ENCODE results near the gene ASZ1. TPM values are rescaled to one million over a fixed set of nuclear protein-coding genes. Genes with fewer than 3 reads are reported as not detected.

ASZ1 gene
- total and polyA plus RNA-seq, 2 donors (not counting 1 experiment from before 2014, with no cell fraction given), result not detected

DNA sequence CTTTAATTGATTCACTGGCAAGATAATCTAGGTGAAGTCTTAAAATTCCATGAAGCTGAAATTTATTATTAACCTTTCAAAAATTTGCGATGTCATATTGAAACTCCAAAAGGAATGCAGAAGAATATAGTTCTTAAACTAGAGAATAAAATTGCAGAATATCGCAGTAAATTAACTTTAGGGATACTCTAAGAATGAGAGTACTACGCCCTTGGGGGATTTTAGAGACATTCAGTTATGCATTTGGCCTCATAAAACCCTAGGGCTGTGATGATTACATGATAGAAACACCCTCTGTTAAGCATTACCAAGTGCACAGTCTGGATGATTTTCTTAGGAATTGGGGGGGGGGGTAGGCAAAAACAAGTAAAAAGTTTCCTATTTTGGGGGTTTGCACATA, 108.1 kb downstream of the ASZ1 start:
- TF ChIP-seq EZH2 (IDR thresholded peaks at IDR 0.05; ENCODE audit: borderline replicate concordance, insufficient read depth, low read depth, low read length, poor library complexity, severe bottlenecking), result no peak
- TF ChIP-seq, protein P1, sequence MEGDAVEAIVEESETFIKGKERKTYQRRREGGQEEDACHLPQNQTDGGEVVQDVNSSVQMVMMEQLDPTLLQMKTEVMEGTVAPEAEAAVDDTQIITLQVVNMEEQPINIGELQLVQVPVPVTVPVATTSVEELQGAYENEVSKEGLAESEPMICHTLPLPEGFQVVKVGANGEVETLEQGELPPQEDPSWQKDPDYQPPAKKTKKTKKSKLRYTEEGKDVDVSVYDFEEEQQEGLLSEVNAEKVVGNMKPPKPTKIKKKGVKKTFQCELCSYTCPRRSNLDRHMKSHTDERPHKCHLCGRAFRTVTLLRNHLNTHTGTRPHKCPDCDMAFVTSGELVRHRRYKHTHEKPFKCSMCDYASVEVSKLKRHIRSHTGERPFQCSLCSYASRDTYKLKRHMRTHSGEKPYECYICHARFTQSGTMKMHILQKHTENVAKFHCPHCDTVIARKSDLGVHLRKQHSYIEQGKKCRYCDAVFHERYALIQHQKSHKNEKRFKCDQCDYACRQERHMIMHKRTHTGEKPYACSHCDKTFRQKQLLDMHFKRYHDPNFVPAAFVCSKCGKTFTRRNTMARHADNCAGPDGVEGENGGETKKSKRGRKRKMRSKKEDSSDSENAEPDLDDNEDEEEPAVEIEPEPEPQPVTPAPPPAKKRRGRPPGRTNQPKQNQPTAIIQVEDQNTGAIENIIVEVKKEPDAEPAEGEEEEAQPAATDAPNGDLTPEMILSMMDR (IDR thresholded peaks at IDR 0.05), result no peak
- Mint-ChIP-seq H3K4me3 (no peak overlapping the region), H3K4me1 (peaks cover 2% of the 10 kb centered on the region), H3K27me3 (peaks cover 47% of the 10 kb centered on the region), H3K27ac (no peak overlapping the region), H3K9me3 (ENCODE audit: insufficient read depth) (peaks cover 2% of the 10 kb centered on the region)
- intact Hi-C loops (cut with micrococcal nuclease), result no loop called here
- H4K20me1 ChIP-seq (ENCODE audit: control insufficient read depth, insufficient read depth, low read length, poor library complexity, severe bottlenecking), result no peaks in the 10 kb centered on the region
- H3K27ac ChIP-seq (ENCODE audit: low read length in 2 of 2), result no peak overlapping the region
- H3K79me2 ChIP-seq (ENCODE audit: control insufficient read depth, insufficient read depth, low read length), result no peaks in the 10 kb centered on the region
- H3K4me3 ChIP-seq (ENCODE audit: control extremely low read depth in 1 of 5, extremely low read depth in 1 of 5, insufficient read depth in 1 of 5, low read depth in 2 of 5, low read length in 4 of 5), result no peak overlapping the region
- WGBS (ENCODE audit: insufficient coverage), result no CpG with 5 or more reads among the region's 3 CpGs
- no peaks in the 10 kb centered on the region for H3K4me1 ChIP-seq (ENCODE audit: control insufficient read depth in 2 of 2, insufficient read depth in 2 of 2, low read length in 2 of 2)
- H3K9ac ChIP-seq (ENCODE audit: low read length), result no peak overlapping the region
- H3K4me2 ChIP-seq (replicated peaks; ENCODE audit: low read depth, low read length, poor library complexity, severe bottlenecking), result no peak overlapping the region
- ChIA-PET CTCF (no interaction called here), POLR2A (no interaction called here)
- H3K27me3 ChIP-seq (replicated peaks in 1 of 4; ENCODE audit: control extremely low read depth in 1 of 4, control insufficient read depth in 3 of 4, insufficient read depth in 4 of 4, low read length in 3 of 4), result peaks cover 0 to 30% (median 9%) of the 10 kb centered on the region in 4 experiments
- peaks cover 0 to 10% (median 0%) of the 10 kb centered on the region in 3 donors for H3K9me3 ChIP-seq (ENCODE audit: control extremely low read depth in 1 of 3, control insufficient read depth in 2 of 3, insufficient read depth in 1 of 3, low read length in 2 of 3)
- H2AFZ ChIP-seq (ENCODE audit: insufficient read depth, low read depth, low read length, poor library complexity, severe bottlenecking), result no peak overlapping the region
- no peaks in the 10 kb centered on the region for H3K36me3 ChIP-seq (replicated peaks in 1 of 2; ENCODE audit: control extremely low read depth in 1 of 2, control insufficient read depth in 1 of 2, extremely low read depth in 1 of 2, insufficient read depth in 2 of 2, low read length in 1 of 2)
- no peak for ATAC-seq (ENCODE audit: low read depth)
- DNase-seq, result no peak

DNA sequence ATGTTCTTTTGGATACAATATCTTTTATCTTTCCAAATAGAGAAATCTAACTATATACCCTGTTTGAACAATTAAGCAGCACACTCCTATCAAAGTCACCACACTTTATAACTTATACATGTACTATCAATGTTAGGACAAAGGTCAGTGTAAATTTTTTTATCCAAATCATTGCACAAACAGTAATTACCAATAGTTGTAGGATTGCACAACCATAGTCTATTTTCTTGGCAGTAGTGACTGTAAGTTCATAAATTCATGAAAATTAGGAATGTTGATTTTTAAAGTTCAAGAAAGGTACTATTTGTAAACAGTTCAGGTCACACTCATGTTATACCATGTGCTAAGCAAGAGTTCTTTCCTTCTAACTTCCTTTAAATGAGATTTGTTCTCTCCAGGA, 113.7 kb downstream of the ASZ1 start:
- Histone ChIP-seq H3K4me3 (ENCODE audit: control extremely low read depth in 1 of 5, extremely low read depth in 1 of 5, insufficient read depth in 1 of 5, low read depth in 2 of 5, low read length in 4 of 5) (no peak overlapping the region), H3K4me2 (replicated peaks; ENCODE audit: low read depth, low read length, poor library complexity, severe bottlenecking) (no peak overlapping the region), H3K36me3 (replicated peaks in 1 of 2; ENCODE audit: control extremely low read depth in 1 of 2, control insufficient read depth in 1 of 2, extremely low read depth in 1 of 2, insufficient read depth in 2 of 2, low read length in 1 of 2) (no peaks in the 10 kb centered on the region), H3K9ac (ENCODE audit: low read length) (no peak overlapping the region), H3K27me3 (replicated peaks in 1 of 4; ENCODE audit: control extremely low read depth in 1 of 4, control insufficient read depth in 3 of 4, insufficient read depth in 4 of 4, low read length in 3 of 4) (peaks cover 0 to 2% (median 0%) of the 10 kb centered on the region in 4 experiments), H2AFZ (ENCODE audit: insufficient read depth, low read depth, low read length, poor library complexity, severe bottlenecking) (no peak overlapping the region), H3K9me3 (ENCODE audit: control extremely low read depth in 1 of 3, control insufficient read depth in 2 of 3, insufficient read depth in 1 of 3, low read length in 2 of 3) (no peaks in the 10 kb centered on the region), H3K79me2 (ENCODE audit: control insufficient read depth, insufficient read depth, low read length) (no peaks in the 10 kb centered on the region), H3K4me1 (ENCODE audit: control insufficient read depth in 2 of 2, insufficient read depth in 2 of 2, low read length in 2 of 2) (no peaks in the 10 kb centered on the region), H4K20me1 (ENCODE audit: control insufficient read depth, insufficient read depth, low read length, poor library complexity, severe bottlenecking) (no peaks in the 10 kb centered on the region), H3K27ac (ENCODE audit: low read length in 2 of 2) (no peak overlapping the region)
- no peak for TF ChIP-seq EZH2 (IDR thresholded peaks at IDR 0.05; ENCODE audit: borderline replicate concordance, insufficient read depth, low read depth, low read length, poor library complexity, severe bottlenecking)
- TF ChIP-seq, protein P1 (IDR thresholded peaks at IDR 0.05), result no peak
- CTCF ChIA-PET, result no interaction called here
- H3K9me3 Mint-ChIP-seq (ENCODE audit: insufficient read depth), result no peaks in the 10 kb centered on the region
- H3K27me3 Mint-ChIP-seq, result peaks cover 12% of the 10 kb centered on the region
- intact Hi-C loops (cut with micrococcal nuclease), result no loop called here
- DNase-seq (no peak), ATAC-seq (ENCODE audit: low read depth) (no peak)
- no peak overlapping the region for H3K27ac Mint-ChIP-seq
- H3K4me1 Mint-ChIP-seq, result no peaks in the 10 kb centered on the region
- H3K4me3 Mint-ChIP-seq, result no peak overlapping the region
- POLR2A ChIA-PET, result no interaction called here

Other genes with a start within 250 kb of the ASZ1 start
- gene WNT2, start 104.4 kb downstream of the ASZ1 start, total RNA-seq, result not detected in 2 replicates
- not detected in 2 replicates for gene WNT2, start 104.4 kb downstream of the ASZ1 start, polyA plus RNA-seq
- gene CFTR, start 52.5 kb upstream of the ASZ1 start, total RNA-seq, result not detected in 2 replicates
- not detected in 2 replicates for gene CFTR, start 52.5 kb upstream of the ASZ1 start, polyA plus RNA-seq

All from B cell (primary cell).